GM23338 (cell line): Measurements from ENCODE around the gene DNM2. TPM values are rescaled to one million over a fixed set of nuclear protein-coding genes. Genes with fewer than 3 reads are reported as not detected.
A peak's percentile ranks its signal among the peaks of the same experiment; 100 is the strongest.

Source experiments
- ATAC-seq: fragments of 200-7000 bp; cut with Tn5 transposase; 3 replicates; pipeline ENCODE4 v1.9.1; 2020
- DNase-seq: peaks from one replicate; pipeline ENCODE4 v3.0.0-alpha.2; 2015; ENCODE audit warnings: low spot score
- H2AFZ ChIP-seq: fragments of 200-600 bp; sonication (generic); 2 replicates; pipeline ENCODE4 v1.8.0; 2016; ENCODE audit warnings: antibody characterized with exemption, mild to moderate bottlenecking, moderate library complexity
- H3F3A ChIP-seq: fragments of 200-600 bp; sonication (generic); replicated peaks from 2 replicates; pipeline ENCODE4 v1.8.0; 2017; ENCODE audit warnings: antibody characterized with exemption, mixed run types, low read depth
- H3K27ac ChIP-seq: fragments of 200-600 bp; sonication (generic); 2 replicates; pipeline ENCODE4 v1.6.1; 2016; ENCODE audit warnings: low read depth
- H3K27me3 ChIP-seq: fragments of 200-600 bp; sonication (generic); 2 replicates; pipeline ENCODE4 v1.8.0; 2016; ENCODE audit warnings: mild to moderate bottlenecking, mixed run types, moderate library complexity; ENCODE audit not compliant: insufficient read depth
- H3K36me3 ChIP-seq: fragments of 200-600 bp; sonication (generic); 2 replicates; pipeline ENCODE4 v1.8.0; 2016; ENCODE audit warnings: mild to moderate bottlenecking; ENCODE audit not compliant: insufficient read depth
- H3K4me1 ChIP-seq: fragments of 200-600 bp; sonication (generic); 2 replicates; pipeline ENCODE4 v1.8.0; 2016; ENCODE audit warnings: mild to moderate bottlenecking, moderate library complexity; ENCODE audit not compliant: insufficient read depth
- H3K4me2 ChIP-seq: fragments of 200-600 bp; sonication (generic); 2 replicates; pipeline ENCODE4 v1.7.1; 2017; ENCODE audit warnings: mixed run types
- H3K4me3 ChIP-seq: fragments of 200-600 bp; sonication (generic); 2 replicates; pipeline ENCODE4 v1.6.1; 2016; ENCODE audit warnings: mixed run types
- H3K79me2 ChIP-seq: fragments of 200-600 bp; sonication (generic); replicated peaks from 2 replicates; pipeline ENCODE4 v1.8.0; 2017; ENCODE audit warnings: mild to moderate bottlenecking; ENCODE audit not compliant: insufficient read depth
- H3K9me2 ChIP-seq: fragments of 200-600 bp; sonication (generic); 2 replicates; pipeline ENCODE4 v1.8.0; 2017; ENCODE audit not compliant: insufficient read depth
- H4K20me1 ChIP-seq: fragments of 200-600 bp; sonication (generic); replicated peaks from 2 replicates; pipeline ENCODE4 v1.8.0; 2017; ENCODE audit warnings: mild to moderate bottlenecking; ENCODE audit not compliant: insufficient read depth
- H3K27ac Mint-ChIP-seq: 2 replicates; pipeline ENCODE4 v1.8.0; 2020; ENCODE audit warnings: inconsistent platforms, mild to moderate bottlenecking, moderate library complexity, mixed read lengths
- H3K27me3 Mint-ChIP-seq: 3 replicates; pipeline ENCODE4 v1.8.0; 2022; ENCODE audit warnings: low read depth, mild to moderate bottlenecking, moderate library complexity, mixed read lengths, inconsistent platforms; ENCODE audit not compliant: insufficient read depth, poor library complexity
- H3K36me3 Mint-ChIP-seq: 3 replicates; pipeline ENCODE4 v1.8.0; 2021; ENCODE audit warnings: low read depth, mild to moderate bottlenecking, inconsistent platforms, moderate library complexity, mixed read lengths
- H3K4me1 Mint-ChIP-seq: 3 replicates; pipeline ENCODE4 v1.8.0; 2020; ENCODE audit warnings: mild to moderate bottlenecking, inconsistent platforms, mixed read lengths
- H3K4me3 Mint-ChIP-seq: 3 replicates; pipeline ENCODE4 v1.8.0; 2021; ENCODE audit warnings: moderate library complexity, mild to moderate bottlenecking, inconsistent platforms, mixed read lengths
- H3K9me3 Mint-ChIP-seq: 3 replicates; pipeline ENCODE4 v1.8.0; 2020; ENCODE audit warnings: moderate library complexity, mild to moderate bottlenecking, inconsistent platforms, mixed read lengths
- EZH2phosphoT487 ChIP-seq: fragments of 200-600 bp; sonication (generic); IDR thresholded peaks from one replicate; pipeline ENCODE4 v1.8.1; 2018; ENCODE audit warnings: antibody characterized with exemption; ENCODE audit not compliant: unreplicated experiment
- JUNB ChIP-seq: IDR thresholded peaks from one replicate; pipeline ENCODE4 v1.6.1; 2016; ENCODE audit warnings: antibody characterized with exemption; ENCODE audit not compliant: unreplicated experiment
- POLR2AphosphoS5 ChIP-seq: IDR thresholded peaks from 2 replicates; pipeline ENCODE4 v1.6.1; 2016; ENCODE audit warnings: antibody characterized with exemption, low read depth
- REST ChIP-seq: IDR thresholded peaks from one replicate; pipeline ENCODE4 v1.6.1; 2018; ENCODE audit warnings: antibody characterized with exemption; ENCODE audit not compliant: unreplicated experiment
- ZNF331 ChIP-seq: fragments of 250-450 bp; sonication (Bioruptor Pico); IDR thresholded peaks from 2 replicates; pipeline ENCODE4 v1.5.0; 2020; ENCODE audit warnings: low read depth, mild to moderate bottlenecking, moderate library complexity
- polyA plus RNA-seq: library from polyadenylated mRNA; unstranded; fragments of >200 nt; fragmentation: Nextera tagmentation; extraction: Ambion mirVana; gene quantifications from 2 replicates; pipeline ENCODE4 v1.2.1, GENCODE V29; 2016
- total RNA-seq: library from RNA; depleted of rRNA; stranded (reverse); fragments of >200 nt; shearing (Covaris generic); gene quantifications from 2 replicates; pipeline ENCODE4 v1.2.3, GENCODE V29; 2014
- TF ChIP-seq, protein P1 (sequence below): IDR thresholded peaks from 2 replicates; pipeline ENCODE4 v1.6.1; 2016; ENCODE audit warnings: antibody characterized with exemption
- TF ChIP-seq, protein P2 (sequence below), 2 experiments: fragments of 200-600 bp in 1 of 2; sonication (generic) in 1 of 2; conservative IDR thresholded peaks; 2 replicates each; pipeline versions ENCODE4 v1.5.1 to v1.6.1; 2016 to 2017; ENCODE audit warnings: antibody characterized with exemption in 2 of 2, low read depth in 2 of 2, mild to moderate bottlenecking in 2 of 2, moderate library complexity in 1 of 2

The DNM2 gene
- total and polyA plus RNA-seq, 2 experiments from 2014 or later, result 40.7 to 138 TPM

DNA sequence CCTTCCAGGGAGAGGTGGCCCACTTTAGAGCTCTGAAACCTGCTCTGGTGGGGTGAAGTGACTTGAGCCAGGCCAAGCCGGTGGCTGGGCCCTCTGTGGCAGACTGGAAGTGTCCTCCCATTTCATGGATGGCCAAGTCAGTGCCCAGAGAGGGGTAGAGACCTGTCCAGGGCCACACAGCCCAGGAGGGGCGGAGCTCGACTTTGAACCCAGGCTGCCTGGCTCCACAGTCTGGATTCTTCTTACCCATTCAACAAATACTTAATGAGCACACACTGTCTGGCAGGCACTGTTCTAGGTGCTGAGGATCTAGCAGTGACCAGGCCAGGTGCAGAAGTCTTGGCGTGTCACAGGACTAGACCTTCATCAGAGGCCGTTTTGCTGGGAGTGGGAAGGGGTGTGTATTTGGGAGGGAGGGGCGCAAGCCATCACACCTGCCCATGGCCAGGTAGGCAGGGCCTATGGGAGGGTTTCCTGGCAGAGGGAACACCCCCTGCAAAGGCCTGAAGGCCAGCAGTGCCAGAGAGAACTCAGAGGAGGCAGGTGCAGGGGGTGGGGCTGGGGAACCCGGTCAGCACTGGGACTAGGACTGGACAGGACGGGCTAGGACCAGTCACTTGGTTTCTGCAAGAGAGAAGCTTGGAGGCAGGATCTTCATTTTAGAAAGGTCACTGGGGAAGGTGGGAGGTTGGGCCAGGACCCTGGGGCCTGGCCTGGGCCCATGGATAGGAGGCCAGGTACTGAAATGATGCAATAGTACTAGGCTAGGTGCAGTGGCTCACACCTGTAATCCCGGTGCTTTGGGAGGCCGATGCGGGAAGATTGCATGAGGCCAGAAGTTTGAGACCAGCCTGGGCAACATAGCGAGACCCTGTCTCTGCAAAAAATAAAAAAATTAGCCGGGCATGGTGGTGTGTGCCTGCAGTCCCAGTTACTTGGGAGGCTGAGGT, 31.8 kb downstream of the DNM2 start:
- Mint-ChIP-seq H3K9me3 (no peaks in the 10 kb centered on the region; the same call in 1 of the 3 replicates), H3K27me3 (peaks cover 20% of the 10 kb centered on the region), H3K4me1 (peaks cover 33% of the 10 kb centered on the region), H3K4me3 (no peak overlapping the region), H3K27ac (peak overlapping the region; percentile 89), H3K36me3 (no peaks in the 10 kb centered on the region)
- peaks cover 10% of the 10 kb centered on the region for H3K4me1 ChIP-seq
- TF ChIP-seq ZNF331 (CRISPR knock-in tag) (no peak), POLR2AphosphoS5 (no peak), REST (no peak), JUNB (no peak), EZH2phosphoT487 (no peak)
- TF ChIP-seq, protein P1, sequence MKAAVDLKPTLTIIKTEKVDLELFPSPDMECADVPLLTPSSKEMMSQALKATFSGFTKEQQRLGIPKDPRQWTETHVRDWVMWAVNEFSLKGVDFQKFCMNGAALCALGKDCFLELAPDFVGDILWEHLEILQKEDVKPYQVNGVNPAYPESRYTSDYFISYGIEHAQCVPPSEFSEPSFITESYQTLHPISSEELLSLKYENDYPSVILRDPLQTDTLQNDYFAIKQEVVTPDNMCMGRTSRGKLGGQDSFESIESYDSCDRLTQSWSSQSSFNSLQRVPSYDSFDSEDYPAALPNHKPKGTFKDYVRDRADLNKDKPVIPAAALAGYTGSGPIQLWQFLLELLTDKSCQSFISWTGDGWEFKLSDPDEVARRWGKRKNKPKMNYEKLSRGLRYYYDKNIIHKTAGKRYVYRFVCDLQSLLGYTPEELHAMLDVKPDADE, result no peak
- H2AFZ ChIP-seq, result no peak overlapping the region
- H3K4me2 ChIP-seq, result no peak overlapping the region
- no peaks in the 10 kb centered on the region; the same call in 1 of the 2 replicates for H3K36me3 ChIP-seq
- H3K4me3 ChIP-seq, result no peak overlapping the region
- H3K79me2 ChIP-seq, result peaks cover 89% of the 10 kb centered on the region
- ATAC-seq (peak; percentile 14), DNase-seq (no peak)
- peaks cover 9% of the 10 kb centered on the region; the same call in 1 of the 2 replicates for H3F3A ChIP-seq
- H3K27me3 ChIP-seq, result no peaks in the 10 kb centered on the region
- no peaks in the 10 kb centered on the region for H3K9me2 ChIP-seq
- H3K27ac ChIP-seq, result peak overlapping the region; percentile 74
- peaks cover 44% of the 10 kb centered on the region for H4K20me1 ChIP-seq

GRCh38 chr19:10751109-10751953, 33.5 kb downstream of the DNM2 start:
- Histone ChIP-seq H2AFZ (no peak overlapping the region), H3K9me2 (no peaks in the 10 kb centered on the region), H3K27me3 (no peaks in the 10 kb centered on the region), H3K4me1 (peaks cover 10% of the 10 kb centered on the region), H3K36me3 (no peaks in the 10 kb centered on the region; the same call in 1 of the 2 replicates), H3F3A (peaks cover 9% of the 10 kb centered on the region; the same call in 1 of the 2 replicates), H3K27ac (peak overlapping the region; percentile 74), H3K4me2 (no peak overlapping the region), H3K4me3 (no peak overlapping the region), H4K20me1 (peaks cover 44% of the 10 kb centered on the region), H3K79me2 (peaks cover 82% of the 10 kb centered on the region)
- no peaks in the 10 kb centered on the region; the same call in 2 of the 3 replicates for H3K36me3 Mint-ChIP-seq
- peaks cover 34% of the 10 kb centered on the region for H3K4me1 Mint-ChIP-seq
- H3K27me3 Mint-ChIP-seq, result peaks cover 22% of the 10 kb centered on the region
- no peak; the same call in 2 of the 3 replicates for ATAC-seq
- peak overlapping the region; percentile 80 for H3K27ac Mint-ChIP-seq
- TF ChIP-seq, protein P2, sequence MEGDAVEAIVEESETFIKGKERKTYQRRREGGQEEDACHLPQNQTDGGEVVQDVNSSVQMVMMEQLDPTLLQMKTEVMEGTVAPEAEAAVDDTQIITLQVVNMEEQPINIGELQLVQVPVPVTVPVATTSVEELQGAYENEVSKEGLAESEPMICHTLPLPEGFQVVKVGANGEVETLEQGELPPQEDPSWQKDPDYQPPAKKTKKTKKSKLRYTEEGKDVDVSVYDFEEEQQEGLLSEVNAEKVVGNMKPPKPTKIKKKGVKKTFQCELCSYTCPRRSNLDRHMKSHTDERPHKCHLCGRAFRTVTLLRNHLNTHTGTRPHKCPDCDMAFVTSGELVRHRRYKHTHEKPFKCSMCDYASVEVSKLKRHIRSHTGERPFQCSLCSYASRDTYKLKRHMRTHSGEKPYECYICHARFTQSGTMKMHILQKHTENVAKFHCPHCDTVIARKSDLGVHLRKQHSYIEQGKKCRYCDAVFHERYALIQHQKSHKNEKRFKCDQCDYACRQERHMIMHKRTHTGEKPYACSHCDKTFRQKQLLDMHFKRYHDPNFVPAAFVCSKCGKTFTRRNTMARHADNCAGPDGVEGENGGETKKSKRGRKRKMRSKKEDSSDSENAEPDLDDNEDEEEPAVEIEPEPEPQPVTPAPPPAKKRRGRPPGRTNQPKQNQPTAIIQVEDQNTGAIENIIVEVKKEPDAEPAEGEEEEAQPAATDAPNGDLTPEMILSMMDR (conservative IDR thresholded peaks at IDR 0.05; ENCODE audit: low read depth in 2 of 2), result no peak
- TF ChIP-seq ZNF331 (CRISPR knock-in tag), result no peak
- DNase-seq, result peak; percentile 39
- no peaks in the 10 kb centered on the region; the same call in 2 of the 3 replicates for H3K9me3 Mint-ChIP-seq
- no peak overlapping the region for H3K4me3 Mint-ChIP-seq
